ENCODE data around the gene TEN1. TPM values are rescaled to one million over a fixed set of nuclear protein-coding genes. Genes with fewer than 3 reads are reported as not detected.

TEN1 gene
- total and polyA plus RNA-seq, 4 donors: 12.0 to 30.0 (median 16.5) TPM

DNA sequence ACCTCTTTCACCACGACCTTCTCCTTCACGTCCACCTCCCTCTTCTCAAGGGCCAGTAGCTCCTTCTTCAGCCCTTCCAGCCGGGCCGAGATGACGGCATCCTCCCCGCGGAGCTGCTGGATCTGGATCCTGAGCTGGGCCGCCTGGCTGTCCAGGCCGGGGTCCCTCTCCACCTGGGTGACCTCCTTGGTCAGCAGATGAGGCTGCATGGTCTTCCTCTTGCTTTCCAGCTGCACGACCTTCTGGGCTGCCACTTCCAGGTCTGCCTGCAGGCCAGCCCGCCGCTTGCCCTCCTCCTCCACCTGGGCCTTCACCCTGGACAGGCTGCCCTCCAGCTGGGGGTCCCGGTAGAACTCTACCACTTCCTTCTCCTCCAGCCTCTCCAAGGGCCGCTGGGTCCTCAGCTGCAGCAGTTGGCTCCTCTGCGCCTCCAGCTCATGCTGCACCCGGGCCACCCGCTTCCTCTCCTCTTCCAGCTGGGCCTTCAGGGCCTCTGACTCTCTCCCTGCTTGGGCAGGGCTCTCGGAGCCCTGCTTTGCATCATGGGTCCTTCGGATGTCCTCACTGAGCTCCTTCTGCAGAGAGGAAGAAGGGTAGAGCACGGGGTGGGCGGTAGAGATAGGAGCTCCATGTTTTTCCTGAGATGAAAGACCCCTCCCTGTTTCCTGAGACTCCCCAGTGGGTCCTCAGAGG, 31.1 kb downstream of the TEN1 start:
- TF ChIP-seq RXRA (IDR thresholded peaks at IDR 0.05) (no peak), TAF1 (conservative IDR thresholded peaks at IDR 0.05) (no peak), GABPA (IDR thresholded peaks at IDR 0.05 in 1 of 2, conservative IDR thresholded peaks at IDR 0.05 in 1 of 2) (no peak), JUND (IDR thresholded peaks at IDR 0.05) (no peak), RAD21 (IDR thresholded peaks at IDR 0.05) (no peak), FOXA2 (IDR thresholded peaks at IDR 0.05) (no peak), NR2F2 (IDR thresholded peaks at IDR 0.05) (no peak), FOXA1 (IDR thresholded peaks at IDR 0.05) (no peak), HNF4G (IDR thresholded peaks at IDR 0.05) (no peak), SP1 (IDR thresholded peaks at IDR 0.05) (no peak), HNF4A (conservative IDR thresholded peaks at IDR 0.05) (no peak)
- TF ChIP-seq, protein P1, sequence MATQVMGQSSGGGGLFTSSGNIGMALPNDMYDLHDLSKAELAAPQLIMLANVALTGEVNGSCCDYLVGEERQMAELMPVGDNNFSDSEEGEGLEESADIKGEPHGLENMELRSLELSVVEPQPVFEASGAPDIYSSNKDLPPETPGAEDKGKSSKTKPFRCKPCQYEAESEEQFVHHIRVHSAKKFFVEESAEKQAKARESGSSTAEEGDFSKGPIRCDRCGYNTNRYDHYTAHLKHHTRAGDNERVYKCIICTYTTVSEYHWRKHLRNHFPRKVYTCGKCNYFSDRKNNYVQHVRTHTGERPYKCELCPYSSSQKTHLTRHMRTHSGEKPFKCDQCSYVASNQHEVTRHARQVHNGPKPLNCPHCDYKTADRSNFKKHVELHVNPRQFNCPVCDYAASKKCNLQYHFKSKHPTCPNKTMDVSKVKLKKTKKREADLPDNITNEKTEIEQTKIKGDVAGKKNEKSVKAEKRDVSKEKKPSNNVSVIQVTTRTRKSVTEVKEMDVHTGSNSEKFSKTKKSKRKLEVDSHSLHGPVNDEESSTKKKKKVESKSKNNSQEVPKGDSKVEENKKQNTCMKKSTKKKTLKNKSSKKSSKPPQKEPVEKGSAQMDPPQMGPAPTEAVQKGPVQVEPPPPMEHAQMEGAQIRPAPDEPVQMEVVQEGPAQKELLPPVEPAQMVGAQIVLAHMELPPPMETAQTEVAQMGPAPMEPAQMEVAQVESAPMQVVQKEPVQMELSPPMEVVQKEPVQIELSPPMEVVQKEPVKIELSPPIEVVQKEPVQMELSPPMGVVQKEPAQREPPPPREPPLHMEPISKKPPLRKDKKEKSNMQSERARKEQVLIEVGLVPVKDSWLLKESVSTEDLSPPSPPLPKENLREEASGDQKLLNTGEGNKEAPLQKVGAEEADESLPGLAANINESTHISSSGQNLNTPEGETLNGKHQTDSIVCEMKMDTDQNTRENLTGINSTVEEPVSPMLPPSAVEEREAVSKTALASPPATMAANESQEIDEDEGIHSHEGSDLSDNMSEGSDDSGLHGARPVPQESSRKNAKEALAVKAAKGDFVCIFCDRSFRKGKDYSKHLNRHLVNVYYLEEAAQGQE (IDR thresholded peaks at IDR 0.05): no peak
- TF ChIP-seq, protein P2, sequence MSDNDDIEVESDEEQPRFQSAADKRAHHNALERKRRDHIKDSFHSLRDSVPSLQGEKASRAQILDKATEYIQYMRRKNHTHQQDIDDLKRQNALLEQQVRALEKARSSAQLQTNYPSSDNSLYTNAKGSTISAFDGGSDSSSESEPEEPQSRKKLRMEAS (IDR thresholded peaks at IDR 0.05): no peak
- TF ChIP-seq, protein P3, sequence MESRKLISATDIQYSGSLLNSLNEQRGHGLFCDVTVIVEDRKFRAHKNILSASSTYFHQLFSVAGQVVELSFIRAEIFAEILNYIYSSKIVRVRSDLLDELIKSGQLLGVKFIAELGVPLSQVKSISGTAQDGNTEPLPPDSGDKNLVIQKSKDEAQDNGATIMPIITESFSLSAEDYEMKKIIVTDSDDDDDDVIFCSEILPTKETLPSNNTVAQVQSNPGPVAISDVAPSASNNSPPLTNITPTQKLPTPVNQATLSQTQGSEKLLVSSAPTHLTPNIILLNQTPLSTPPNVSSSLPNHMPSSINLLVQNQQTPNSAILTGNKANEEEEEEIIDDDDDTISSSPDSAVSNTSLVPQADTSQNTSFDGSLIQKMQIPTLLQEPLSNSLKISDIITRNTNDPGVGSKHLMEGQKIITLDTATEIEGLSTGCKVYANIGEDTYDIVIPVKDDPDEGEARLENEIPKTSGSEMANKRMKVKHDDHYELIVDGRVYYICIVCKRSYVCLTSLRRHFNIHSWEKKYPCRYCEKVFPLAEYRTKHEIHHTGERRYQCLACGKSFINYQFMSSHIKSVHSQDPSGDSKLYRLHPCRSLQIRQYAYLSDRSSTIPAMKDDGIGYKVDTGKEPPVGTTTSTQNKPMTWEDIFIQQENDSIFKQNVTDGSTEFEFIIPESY (IDR thresholded peaks at IDR 0.05): no peak
- TF ChIP-seq, protein P4, sequence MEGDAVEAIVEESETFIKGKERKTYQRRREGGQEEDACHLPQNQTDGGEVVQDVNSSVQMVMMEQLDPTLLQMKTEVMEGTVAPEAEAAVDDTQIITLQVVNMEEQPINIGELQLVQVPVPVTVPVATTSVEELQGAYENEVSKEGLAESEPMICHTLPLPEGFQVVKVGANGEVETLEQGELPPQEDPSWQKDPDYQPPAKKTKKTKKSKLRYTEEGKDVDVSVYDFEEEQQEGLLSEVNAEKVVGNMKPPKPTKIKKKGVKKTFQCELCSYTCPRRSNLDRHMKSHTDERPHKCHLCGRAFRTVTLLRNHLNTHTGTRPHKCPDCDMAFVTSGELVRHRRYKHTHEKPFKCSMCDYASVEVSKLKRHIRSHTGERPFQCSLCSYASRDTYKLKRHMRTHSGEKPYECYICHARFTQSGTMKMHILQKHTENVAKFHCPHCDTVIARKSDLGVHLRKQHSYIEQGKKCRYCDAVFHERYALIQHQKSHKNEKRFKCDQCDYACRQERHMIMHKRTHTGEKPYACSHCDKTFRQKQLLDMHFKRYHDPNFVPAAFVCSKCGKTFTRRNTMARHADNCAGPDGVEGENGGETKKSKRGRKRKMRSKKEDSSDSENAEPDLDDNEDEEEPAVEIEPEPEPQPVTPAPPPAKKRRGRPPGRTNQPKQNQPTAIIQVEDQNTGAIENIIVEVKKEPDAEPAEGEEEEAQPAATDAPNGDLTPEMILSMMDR (IDR thresholded peaks at IDR 0.05; ENCODE audit: low read depth, low read length, missing input control): no peak
- no peak overlapping the region for H3K27ac ChIP-seq (ENCODE audit: low read depth in 1 of 2, low read length in 2 of 2)
- H3K4me3 ChIP-seq (ENCODE audit: low read depth in 1 of 3, low read length in 3 of 3): no peak overlapping the region
- WGBS: 90% methylated on average over 21 of the region's 21 CpGs
- DNase-seq (ENCODE audit: low spot score): no peak
- H3K9ac ChIP-seq (ENCODE audit: low read depth in 1 of 2, low read length in 2 of 2): no peak overlapping the region
- no peaks in the 10 kb centered on the region for H3K27me3 ChIP-seq (ENCODE audit: control insufficient read depth in 4 of 4, insufficient read depth in 4 of 4, low read length in 3 of 4)
- no peaks in the 10 kb centered on the region for H3K36me3 ChIP-seq (ENCODE audit: control insufficient read depth in 4 of 4, insufficient read depth in 3 of 4, low read depth in 1 of 4, low read length in 3 of 4)
- peaks cover 0 to 9% (median 6%) of the 10 kb centered on the region in 4 donors for H3K4me1 ChIP-seq (ENCODE audit: control insufficient read depth in 4 of 4, insufficient read depth in 4 of 4, low read length in 3 of 4)
- no peaks in the 10 kb centered on the region for H3K9me3 ChIP-seq (ENCODE audit: control insufficient read depth in 4 of 4, low read length in 3 of 4)

DNA sequence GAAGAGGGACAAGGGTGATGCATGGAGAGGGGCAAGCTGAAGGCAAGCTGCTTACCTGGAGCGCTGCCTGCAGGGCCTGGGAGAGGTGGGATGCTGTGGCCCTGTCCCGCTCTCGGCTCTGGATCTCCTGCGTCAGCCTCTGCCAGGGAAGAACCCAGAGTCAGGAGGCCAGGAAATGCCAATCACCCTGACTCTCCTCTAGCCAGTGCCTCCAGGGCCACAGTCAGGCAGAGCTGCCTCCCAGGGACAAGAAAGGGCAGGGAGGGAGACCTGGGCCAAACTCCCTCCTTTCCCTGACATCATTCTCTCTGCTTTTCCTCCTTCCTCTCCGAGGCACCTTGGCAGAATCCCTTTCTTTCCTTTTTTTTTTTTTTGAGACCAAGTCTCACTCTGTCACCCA, 32.9 kb downstream of the TEN1 start:
- H3K36me3 ChIP-seq (ENCODE audit: control insufficient read depth in 4 of 4, insufficient read depth in 3 of 4, low read depth in 1 of 4, low read length in 3 of 4): no peaks in the 10 kb centered on the region
- H3K4me1 ChIP-seq (ENCODE audit: control insufficient read depth in 4 of 4, insufficient read depth in 4 of 4, low read length in 3 of 4): peaks cover 0 to 6% (median 2%) of the 10 kb centered on the region in 4 donors
- H3K9me3 ChIP-seq (ENCODE audit: control insufficient read depth in 4 of 4, low read length in 3 of 4): no peaks in the 10 kb centered on the region
- WGBS: 85% methylated on average over 5 of the region's 5 CpGs
- DNase-seq (ENCODE audit: low spot score): no peak
- no peak overlapping the region for H3K27ac ChIP-seq (ENCODE audit: low read depth in 1 of 2, low read length in 2 of 2)
- no peaks in the 10 kb centered on the region for H3K27me3 ChIP-seq (ENCODE audit: control insufficient read depth in 4 of 4, insufficient read depth in 4 of 4, low read length in 3 of 4)
- H3K9ac ChIP-seq (ENCODE audit: low read depth in 1 of 2, low read length in 2 of 2): no peak overlapping the region
- no peak overlapping the region for H3K4me3 ChIP-seq (ENCODE audit: low read depth in 1 of 3, low read length in 3 of 3)
- TF ChIP-seq EGR1 (IDR thresholded peaks at IDR 0.05; ENCODE audit: low read depth in 2 of 2) (no peak), RAD21 (IDR thresholded peaks at IDR 0.05) (no peak), HNF4A (conservative IDR thresholded peaks at IDR 0.05) (no peak), TAF1 (conservative IDR thresholded peaks at IDR 0.05) (no peak), NR2F2 (IDR thresholded peaks at IDR 0.05) (no peak), FOXA1 (IDR thresholded peaks at IDR 0.05) (no peak), YY1 (IDR thresholded peaks at IDR 0.05) (no peak), GABPA (IDR thresholded peaks at IDR 0.05 in 1 of 2, conservative IDR thresholded peaks at IDR 0.05 in 1 of 2) (no peak)
- TF ChIP-seq, protein P1 (IDR thresholded peaks at IDR 0.05): no peak
- TF ChIP-seq, protein P3 (IDR thresholded peaks at IDR 0.05): no peak
- TF ChIP-seq, protein P2 (IDR thresholded peaks at IDR 0.05): no peak

Measured in liver (tissue), 9 donors.